Measurements from ENCODE around the gene PIK3R1. TPM values are rescaled to one million over a fixed set of nuclear protein-coding genes. Genes with fewer than 3 reads are reported as not detected.

Gene PIK3R1
- total RNA-seq, 3 donors from 2014 or later, result 66.7 to 197 (median 74.9) TPM

GRCh38 chr5:68348447-68349222, 133.1 kb downstream of the PIK3R1 start:
- DNase-seq (no peak), ATAC-seq (no peak)
- H3K4me1 ChIP-seq (ENCODE audit: low read depth), result no peaks in the 10 kb centered on the region
- H3K4me3 ChIP-seq, result no peak overlapping the region
- intact Hi-C loops (cut with DNase I, micrococcal nuclease), result no loop called here
- TF ChIP-seq CTCF (IDR thresholded peaks at IDR 0.05), result no peak
- H3K36me3 ChIP-seq (ENCODE audit: low read depth), result no peaks in the 10 kb centered on the region
- no peaks in the 10 kb centered on the region for H3K9me3 ChIP-seq

- no peak for ATAC-seq
- Histone ChIP-seq H3K4me1 (ENCODE audit: low read depth) (no peaks in the 10 kb centered on the region), H3K4me3 (no peak overlapping the region), H3K9me3 (no peaks in the 10 kb centered on the region), H3K36me3 (ENCODE audit: low read depth) (no peaks in the 10 kb centered on the region)
- intact Hi-C loops (cut with DNase I, micrococcal nuclease), result no loop called here
- TF ChIP-seq CTCF (IDR thresholded peaks at IDR 0.05), result no peak
- no peak for DNase-seq
Observed at GRCh38 chr5:68350176-68350575, 134.6 kb downstream of the PIK3R1 start.
